K562 (cell line): Measurements from ENCODE around the gene TTC39B. TPM values are rescaled to one million over a fixed set of nuclear protein-coding genes. Genes with fewer than 3 reads are reported as not detected.

Experiments
- ASH1L ChIP-seq: fragments of 450-650 bp; IDR thresholded peaks from 2 replicates; pipeline ENCODE4 v1.6.1; 2018; ENCODE audit warnings: borderline replicate concordance, mild to moderate bottlenecking, low read depth; ENCODE audit not compliant: partially characterized antibody
- ATF1 ChIP-seq, 2 experiments: fragments of 450-650 bp in 1 of 2; IDR thresholded peaks; 2 replicates each; pipeline ENCODE4 v1.6.1; 2016; ENCODE audit warnings: missing compliant biosample characterization in 1 of 2, missing genetic modification characterization in 1 of 2
- ATF3 ChIP-seq, 2 experiments: fragments of 450-650 bp in 1 of 2; sonication (generic) in 1 of 2; formaldehyde crosslinking in 1 of 2; IDR thresholded peaks in 1 of 2; conservative IDR thresholded peaks in 1 of 2; 2 replicates each; pipeline versions ENCODE4 v1.6.1 to v1.8.1; 2016 to 2023; ENCODE audit warnings: mild to moderate bottlenecking in 2 of 2, moderate library complexity in 2 of 2, inconsistent platforms in 1 of 2, missing genetic modification reagents in 1 of 2
- NCOR1 ChIP-seq: fragments of 450-650 bp; IDR thresholded peaks from 2 replicates; pipeline ENCODE4 v1.6.1; 2016; ENCODE audit warnings: mild to moderate bottlenecking, moderate library complexity
- SNAPC5 ChIP-seq: fragments of 250-450 bp; sonication (Bioruptor Pico); IDR thresholded peaks from 2 replicates; pipeline ENCODE4 v1.8.0; 2021; ENCODE audit warnings: moderate library complexity, mild to moderate bottlenecking, inconsistent platforms
- TSHZ1 ChIP-seq: fragments of 250-450 bp; sonication (Bioruptor Pico); IDR thresholded peaks from 2 replicates; pipeline ENCODE4 v1.4.0; 2020; ENCODE audit warnings: mild to moderate bottlenecking, moderate library complexity
- ZNF57 ChIP-seq: fragments of 450-650 bp; formaldehyde crosslinking; IDR thresholded peaks from 2 replicates; pipeline ENCODE4 v1.4.0; 2020; ENCODE audit warnings: mild to moderate bottlenecking, moderate library complexity
- ZNF696 ChIP-seq: fragments of 250-450 bp; sonication (Bioruptor Pico); conservative IDR thresholded peaks from 2 replicates; pipeline ENCODE4 v1.4.0; 2020; ENCODE audit warnings: mild to moderate bottlenecking, moderate library complexity
- ZNF780A ChIP-seq: fragments of 250-450 bp; sonication (Bioruptor Pico); IDR thresholded peaks from 2 replicates; pipeline ENCODE4 v1.5.0; 2021; ENCODE audit warnings: mild to moderate bottlenecking
- ZSCAN32 ChIP-seq: fragments of 450-650 bp; formaldehyde crosslinking; IDR thresholded peaks from 2 replicates; pipeline ENCODE4 v1.4.0; 2020; ENCODE audit warnings: mild to moderate bottlenecking, moderate library complexity
- polyA plus RNA-seq, 8 experiments: library from polyadenylated mRNA; depleted of rRNA in 4 of 8; stranded (reverse) in 5 of 8; unstranded in 3 of 8; fragments of >200 nt; fragmentation: Nextera tagmentation in 2 of 8; fragmentation: Illumina TruSeq in 1 of 8; extraction: Ambion mirVana in 2 of 8; extraction: Trizol in 1 of 8; gene quantifications; 2 replicates each; pipeline versions ENCODE4 v1.2.1 to v1.2.3, GENCODE V29; 2011 to 2014; ENCODE audit warnings: inconsistent platforms in 1 of 8, missing spikeins in 1 of 8
- total RNA-seq, 7 experiments: library from RNA; depleted of rRNA in 6 of 7; stranded (reverse); fragments of >200 nt in 6 of 7; fragmentation: Illumina TruSeq in 2 of 7; extraction: Trizol in 2 of 7; gene quantifications; 2 replicates each; pipeline versions ENCODE4 v1.2.1 to v1.2.3, GENCODE V29; 2011 to 2021; ENCODE audit warnings: low replicate concordance in 1 of 7

Gene TTC39B
- total and polyA plus RNA-seq, 9 of the 15 experiments (the other 6 are each of a cell fraction or from before 2014, with no cell fraction given), result 0.32 to 1.2 (median 0.95) TPM

GRCh38 chr9:15244001-15244441 lies 63.0 kb downstream of the TTC39B start (continued):
- no peak for TF ChIP-seq ATF3 (IDR thresholded peaks at IDR 0.05)
- TF ChIP-seq ATF3 (CRISPR knock-in tag; conservative IDR thresholded peaks at IDR 0.05), result no peak
- no peak for TF ChIP-seq NCOR1
- no peak for TF ChIP-seq ZNF57 (CRISPR knock-in tag)
- TF ChIP-seq ASH1L, result no peak
- no peak for TF ChIP-seq ZNF696 (CRISPR knock-in tag)
- TF ChIP-seq ZSCAN32, result no peak
- TF ChIP-seq SNAPC5 (CRISPR knock-in tag), result no peak
- no peak for TF ChIP-seq ATF1 (CRISPR knock-in tag; IDR thresholded peaks at IDR 0.05)
- TF ChIP-seq ATF1 (tag; IDR thresholded peaks at IDR 0.05), result no peak
- no peak for TF ChIP-seq ZNF780A
- TF ChIP-seq TSHZ1 (CRISPR knock-in tag), result no peak
